Measurements from ENCODE around the gene OLFM4. TPM values are rescaled to one million over a fixed set of nuclear protein-coding genes. Genes with fewer than 3 reads are reported as not detected.

The OLFM4 gene
- total RNA-seq, 6 experiments from 2014 or later: not detected

DNA sequence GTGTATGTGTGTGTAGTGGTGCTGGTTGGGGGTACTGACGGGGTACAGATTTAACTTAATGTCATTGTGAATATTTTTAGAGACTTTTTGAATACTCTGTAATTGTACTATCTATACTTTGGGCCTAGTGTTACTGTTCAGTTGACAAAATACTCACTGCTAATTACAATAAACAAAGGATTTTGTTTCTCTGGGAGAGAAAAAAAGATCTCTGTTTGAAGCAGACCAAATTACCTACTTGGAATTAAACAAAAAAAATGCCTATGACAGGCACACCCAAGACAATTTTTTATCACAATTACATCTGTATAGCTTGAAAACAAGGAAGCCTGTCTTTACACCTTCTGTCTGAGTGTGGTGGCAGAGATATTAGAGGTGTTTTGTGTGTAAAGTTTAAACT lies 45.1 kb downstream of the OLFM4 start:
- no peak overlapping the region for H3K27ac Mint-ChIP-seq
- H3K27me3 Mint-ChIP-seq (ENCODE audit: insufficient read depth): peaks cover 3% of the 10 kb centered on the region; the same call in 1 of the 2 replicates
- no peak overlapping the region for H3K4me3 Mint-ChIP-seq
- H3K9me3 Mint-ChIP-seq: peaks cover 47% of the 10 kb centered on the region
- DNase-seq: no peak
- H3K4me1 Mint-ChIP-seq (ENCODE audit: low read depth): no peaks in the 10 kb centered on the region
- TF ChIP-seq, protein P1, sequence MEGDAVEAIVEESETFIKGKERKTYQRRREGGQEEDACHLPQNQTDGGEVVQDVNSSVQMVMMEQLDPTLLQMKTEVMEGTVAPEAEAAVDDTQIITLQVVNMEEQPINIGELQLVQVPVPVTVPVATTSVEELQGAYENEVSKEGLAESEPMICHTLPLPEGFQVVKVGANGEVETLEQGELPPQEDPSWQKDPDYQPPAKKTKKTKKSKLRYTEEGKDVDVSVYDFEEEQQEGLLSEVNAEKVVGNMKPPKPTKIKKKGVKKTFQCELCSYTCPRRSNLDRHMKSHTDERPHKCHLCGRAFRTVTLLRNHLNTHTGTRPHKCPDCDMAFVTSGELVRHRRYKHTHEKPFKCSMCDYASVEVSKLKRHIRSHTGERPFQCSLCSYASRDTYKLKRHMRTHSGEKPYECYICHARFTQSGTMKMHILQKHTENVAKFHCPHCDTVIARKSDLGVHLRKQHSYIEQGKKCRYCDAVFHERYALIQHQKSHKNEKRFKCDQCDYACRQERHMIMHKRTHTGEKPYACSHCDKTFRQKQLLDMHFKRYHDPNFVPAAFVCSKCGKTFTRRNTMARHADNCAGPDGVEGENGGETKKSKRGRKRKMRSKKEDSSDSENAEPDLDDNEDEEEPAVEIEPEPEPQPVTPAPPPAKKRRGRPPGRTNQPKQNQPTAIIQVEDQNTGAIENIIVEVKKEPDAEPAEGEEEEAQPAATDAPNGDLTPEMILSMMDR (IDR thresholded peaks at IDR 0.05): no peak
- H3K36me3 Mint-ChIP-seq (ENCODE audit: low read depth): no peaks in the 10 kb centered on the region

DNA sequence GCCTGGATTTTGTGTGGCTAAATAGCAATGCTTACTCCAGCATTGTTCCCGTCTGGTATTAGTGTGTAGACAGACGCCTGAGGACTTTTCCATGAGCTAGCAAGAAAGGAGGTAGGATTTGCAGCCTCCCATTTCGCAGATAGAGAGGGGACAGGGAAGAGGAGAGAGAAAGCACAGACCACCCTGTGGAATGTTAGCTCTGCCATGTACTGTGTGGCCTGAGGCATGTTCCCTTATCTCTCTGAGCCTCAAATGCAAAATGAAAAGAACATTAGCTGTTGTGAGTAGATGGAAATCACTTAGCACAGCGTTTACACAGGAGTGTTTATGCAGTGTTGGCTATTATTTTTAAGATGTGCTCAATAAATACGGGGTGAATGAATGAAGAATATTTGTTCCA lies 45.5 kb downstream of the OLFM4 start:
- Mint-ChIP-seq H3K27ac (no peak overlapping the region), H3K27me3 (ENCODE audit: insufficient read depth) (peaks cover 3% of the 10 kb centered on the region; the same call in 1 of the 2 replicates), H3K4me3 (no peak overlapping the region), H3K4me1 (ENCODE audit: low read depth) (no peaks in the 10 kb centered on the region), H3K36me3 (ENCODE audit: low read depth) (no peaks in the 10 kb centered on the region), H3K9me3 (peaks cover 49% of the 10 kb centered on the region)
- DNase-seq: no peak
- TF ChIP-seq, protein P1 (IDR thresholded peaks at IDR 0.05): no peak

DNA sequence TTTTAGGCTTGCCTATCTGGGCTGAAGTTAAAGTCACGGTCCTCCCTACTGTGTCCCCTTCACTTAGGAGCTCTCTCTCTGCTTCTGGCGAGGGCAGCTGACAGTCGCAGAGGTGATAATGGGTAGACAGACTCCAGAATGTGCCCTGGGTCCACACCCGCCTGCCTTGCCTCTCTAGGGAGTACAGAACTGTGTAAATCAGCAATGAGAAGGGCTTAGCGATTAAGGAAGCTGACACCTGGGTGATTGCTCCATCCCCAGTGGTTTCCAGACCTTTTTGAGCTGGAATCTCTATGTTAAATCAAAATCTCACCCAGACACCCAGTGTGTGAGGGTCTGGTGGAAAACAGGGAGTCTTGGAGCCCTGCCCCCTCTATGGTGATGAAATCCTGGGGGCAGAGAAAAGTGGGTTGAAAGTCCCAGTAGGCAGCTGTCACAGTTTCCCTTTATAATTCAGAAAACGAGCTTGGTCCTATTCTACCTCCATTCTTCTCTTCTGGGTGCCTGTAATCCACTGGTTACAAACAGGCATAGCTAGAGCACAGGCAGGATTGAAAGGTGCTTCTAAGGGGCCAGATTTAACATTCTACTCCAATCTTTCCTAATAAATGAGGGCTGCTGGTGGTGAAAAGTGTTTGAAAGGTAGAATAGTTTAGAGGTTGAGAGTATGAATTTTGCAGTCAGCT lies 46.9 kb downstream of the OLFM4 start:
- Mint-ChIP-seq H3K4me1 (ENCODE audit: low read depth) (no peaks in the 10 kb centered on the region), H3K27ac (no peak overlapping the region), H3K4me3 (no peak overlapping the region), H3K27me3 (ENCODE audit: insufficient read depth) (peaks cover 3% of the 10 kb centered on the region; the same call in 1 of the 2 replicates), H3K36me3 (ENCODE audit: low read depth) (no peaks in the 10 kb centered on the region), H3K9me3 (peaks cover 46% of the 10 kb centered on the region)
- TF ChIP-seq, protein P1 (IDR thresholded peaks at IDR 0.05): no peak
- no peak for DNase-seq

DNA sequence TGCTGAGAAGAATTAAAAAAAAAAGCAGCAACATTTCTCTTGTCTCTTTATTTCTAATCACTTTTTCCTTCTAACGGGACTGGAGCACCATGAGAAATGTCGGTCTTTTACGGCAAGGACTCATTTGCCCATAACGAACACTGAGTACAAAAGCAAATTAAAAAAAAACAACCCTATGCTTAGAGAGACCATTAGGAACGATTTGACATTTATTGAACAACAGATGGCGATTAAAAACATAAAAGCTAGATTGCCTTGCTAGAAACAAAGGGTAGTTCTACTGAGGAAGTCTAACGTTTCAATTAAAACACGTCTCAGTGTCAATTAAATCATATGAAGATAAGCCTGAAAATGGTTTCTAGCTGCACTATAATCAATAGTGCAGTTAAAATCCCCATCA lies 51.1 kb downstream of the OLFM4 start:
- Mint-ChIP-seq H3K4me1 (ENCODE audit: low read depth) (no peaks in the 10 kb centered on the region), H3K27ac (no peak overlapping the region), H3K4me3 (no peak overlapping the region), H3K36me3 (ENCODE audit: low read depth) (no peaks in the 10 kb centered on the region), H3K9me3 (peaks cover 45% of the 10 kb centered on the region), H3K27me3 (ENCODE audit: insufficient read depth) (no peaks in the 10 kb centered on the region)
- DNase-seq: no peak
- TF ChIP-seq, protein P1 (IDR thresholded peaks at IDR 0.05): no peak

DNA sequence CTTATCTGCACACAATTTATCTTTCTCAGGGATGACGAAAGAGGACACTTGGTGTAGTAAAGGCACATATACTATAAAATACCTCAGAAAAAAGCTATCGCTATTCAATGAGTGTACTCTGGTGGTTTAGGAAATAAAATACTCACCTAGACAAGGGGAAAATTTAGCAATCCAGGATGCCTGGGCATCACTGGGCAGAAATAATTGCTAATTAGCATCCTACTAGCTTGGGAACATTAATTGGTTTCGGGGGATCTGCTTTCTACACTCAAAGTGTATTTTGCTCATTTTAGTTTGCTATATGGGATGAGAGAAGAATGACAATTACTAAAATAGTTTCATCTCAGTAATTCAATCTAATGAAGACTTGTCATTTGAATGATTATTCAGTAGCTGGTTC lies 60.3 kb downstream of the OLFM4 start:
- no peak overlapping the region for H3K4me3 Mint-ChIP-seq
- H3K27me3 Mint-ChIP-seq (ENCODE audit: insufficient read depth): no peaks in the 10 kb centered on the region; the same call in 1 of the 2 replicates
- no peaks in the 10 kb centered on the region for H3K4me1 Mint-ChIP-seq (ENCODE audit: low read depth)
- TF ChIP-seq, protein P1 (IDR thresholded peaks at IDR 0.05): no peak
- no peak for DNase-seq
- no peak overlapping the region for H3K27ac Mint-ChIP-seq
- peaks cover 34% of the 10 kb centered on the region for H3K9me3 Mint-ChIP-seq
- no peaks in the 10 kb centered on the region for H3K36me3 Mint-ChIP-seq (ENCODE audit: low read depth)
